Stimulated activated naive CD4-positive, alpha-beta T cell treated with Interleukin-2 at 50 U/mL for 16 hours (primary cell): ENCODE measurements around the gene DRC7.
"Not testable (repeated sequence)": the region's sequence is repeated elsewhere in the genome, so short reads cannot be mapped to it uniquely, and the experiment has no call there.

Experiments
- DNase-seq: peaks from one replicate; lab custom pipeline; 2025; lab: John Stamatoyannopoulos, UW

DRC7 gene

GRCh38 chr16:57660715-57661463, 33.7 kb upstream of the DRC7 start:
- DNase-seq = no peak

GRCh38 chr16:57661510-57661909, 33.1 kb upstream of the DRC7 start:
- DNase-seq = no peak

GRCh38 chr16:57661936-57662906, 32.4 kb upstream of the DRC7 start:
- DNase-seq = no peak

GRCh38 chr16:57663436-57663835, 31.2 kb upstream of the DRC7 start:
- no peak for DNase-seq

GRCh38 chr16:57663917-57664661, 30.5 kb upstream of the DRC7 start:
- DNase-seq = no peak

GRCh38 chr16:57664662-57665025, 30.0 kb upstream of the DRC7 start:
- DNase-seq = no peak

- no peak for DNase-seq
Measured at GRCh38 chr16:57665541-57665940, 29.1 kb upstream of the DRC7 start.

- no peak for DNase-seq
Measured at GRCh38 chr16:57666353-57667047, 28.1 kb upstream of the DRC7 start.

- DNase-seq = no peak
Measured at GRCh38 chr16:57667048-57667525, 27.5 kb upstream of the DRC7 start.

GRCh38 chr16:57667526-57668262, 26.9 kb upstream of the DRC7 start:
- no peak for DNase-seq

GRCh38 chr16:57668263-57668571, 26.4 kb upstream of the DRC7 start, which contains the start of gene ADGRG3:
Gene ADGRG3, plus strand, starts transcription at chr16:57668306. Its CDS starts 42 bp downstream, at chr16:57668348.
- no peak for DNase-seq

GRCh38 chr16:57668630-57669475, 25.8 kb upstream of the DRC7 start:
- DNase-seq = no peak

GRCh38 chr16:57669476-57670162, 25.0 kb upstream of the DRC7 start:
- no peak for DNase-seq

- DNase-seq = no peak
Measured at GRCh38 chr16:57670196-57670595, 24.4 kb upstream of the DRC7 start.

- not testable (repeated sequence) for DNase-seq
Measured at GRCh38 chr16:57671451-57671850, 23.2 kb upstream of the DRC7 start.

- no peak for DNase-seq
Measured at GRCh38 chr16:57672416-57672815, 22.2 kb upstream of the DRC7 start.

- no peak for DNase-seq
Measured at GRCh38 chr16:57672824-57673223, 21.8 kb upstream of the DRC7 start.

- no peak for DNase-seq
Measured at GRCh38 chr16:57675741-57676551, 18.7 kb upstream of the DRC7 start.
